GM12864 (cell line): ENCODE results near the gene TMTC1.

Experiments
- DNase-seq: peaks from one replicate; pipeline ENCODE4 v3.0.0-alpha.2; 2011; ENCODE audit warnings: low read depth
- H3K4me3 ChIP-seq: 2 replicates; pipeline ENCODE4 v1.5.1; 2011; ENCODE audit warnings: mild to moderate bottlenecking, low read depth, low read length, control low read depth
- CTCF ChIP-seq: IDR thresholded peaks from 2 replicates; pipeline ENCODE4 v1.5.1; 2011; ENCODE audit warnings: low read depth, mild to moderate bottlenecking, moderate library complexity, low read length, control low read depth, inconsistent platforms; ENCODE audit errors: missing control alignments

Gene TMTC1

GRCh38 chr12:29505122-29505521 lies 278.6 kb downstream of the TMTC1 start:
- DNase-seq = no peak
- no peak for TF ChIP-seq CTCF
- no peak overlapping the region for H3K4me3 ChIP-seq

- no peak for DNase-seq
- no peak for TF ChIP-seq CTCF
- H3K4me3 ChIP-seq = no peak overlapping the region
Observed at GRCh38 chr12:29503283-29503682, 280.5 kb downstream of the TMTC1 start.

- TF ChIP-seq CTCF = no peak
- H3K4me3 ChIP-seq = no peak overlapping the region
- no peak for DNase-seq
Observed at GRCh38 chr12:29499235-29499634, 284.5 kb downstream of the TMTC1 start.

GRCh38 chr12:29497588-29497987 lies 286.2 kb downstream of the TMTC1 start, which contains the start of gene OVCH1:
Gene OVCH1 (minus strand): TSS chr12:29497686. CDS start chr12:29497686, 0 bp downstream.
- H3K4me3 ChIP-seq = no peak within 1 kb of the TSS
- DNase-seq = no peak
- TF ChIP-seq CTCF = no peak

- TF ChIP-seq CTCF = no peak
- DNase-seq = no peak
- H3K4me3 ChIP-seq = no peak overlapping the region
Observed at GRCh38 chr12:29492891-29493290, 290.9 kb downstream of the TMTC1 start.

- DNase-seq = no peak
- H3K4me3 ChIP-seq = no peak overlapping the region
- no peak for TF ChIP-seq CTCF
Observed at GRCh38 chr12:29486972-29487371, 296.8 kb downstream of the TMTC1 start.

- H3K4me3 ChIP-seq = no peak overlapping the region
- TF ChIP-seq CTCF = no peak
- DNase-seq = no peak
Observed at GRCh38 chr12:29463198-29463597, 320.5 kb downstream of the TMTC1 start.
